Thyroid gland (tissue), 4 donors: ENCODE results near the gene HMCN2.

Source experiments
- POLR2A ChIP-seq, 2 donors: fragments of 450-650 bp; IDR thresholded peaks; one replicate each; pipeline ENCODE4 v1.6.1; 2017; ENCODE audit warnings: antibody characterized with exemption in 2 of 2, mild to moderate bottlenecking in 2 of 2, moderate library complexity in 1 of 2
- TF ChIP-seq, protein P1 (sequence below), 6 experiments: fragments of 200-600 bp in 3 of 6; fragments of 450-650 bp in 3 of 6; sonication (generic) in 3 of 6; IDR thresholded peaks; one replicate each; pipeline ENCODE4 v1.5.1; 2016 to 2019; ENCODE audit warnings: antibody characterized with exemption in 6 of 6, mild to moderate bottlenecking in 2 of 6, inconsistent platforms in 1 of 6, moderate library complexity in 1 of 6

DNA sequence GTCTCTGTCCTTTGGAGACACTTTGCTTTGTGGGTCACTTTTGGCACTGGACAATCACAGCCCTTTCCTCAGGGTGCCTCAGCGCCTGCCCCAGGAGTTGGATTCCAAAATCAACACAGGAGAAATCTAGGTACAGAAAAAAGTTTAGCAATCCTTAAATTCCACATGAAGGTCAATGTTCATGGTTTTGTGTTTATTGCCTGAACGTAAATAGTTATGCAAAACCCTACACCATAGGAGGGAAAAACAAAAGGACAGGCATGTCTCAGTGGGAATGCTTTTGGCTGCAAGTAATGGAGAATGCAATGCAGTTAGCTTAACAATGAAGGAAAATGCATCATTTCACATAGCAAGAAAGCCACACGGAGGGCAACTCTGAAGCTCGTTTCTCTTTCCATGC, 6.5 kb upstream of the HMCN2 start:
- TF ChIP-seq, protein P1, sequence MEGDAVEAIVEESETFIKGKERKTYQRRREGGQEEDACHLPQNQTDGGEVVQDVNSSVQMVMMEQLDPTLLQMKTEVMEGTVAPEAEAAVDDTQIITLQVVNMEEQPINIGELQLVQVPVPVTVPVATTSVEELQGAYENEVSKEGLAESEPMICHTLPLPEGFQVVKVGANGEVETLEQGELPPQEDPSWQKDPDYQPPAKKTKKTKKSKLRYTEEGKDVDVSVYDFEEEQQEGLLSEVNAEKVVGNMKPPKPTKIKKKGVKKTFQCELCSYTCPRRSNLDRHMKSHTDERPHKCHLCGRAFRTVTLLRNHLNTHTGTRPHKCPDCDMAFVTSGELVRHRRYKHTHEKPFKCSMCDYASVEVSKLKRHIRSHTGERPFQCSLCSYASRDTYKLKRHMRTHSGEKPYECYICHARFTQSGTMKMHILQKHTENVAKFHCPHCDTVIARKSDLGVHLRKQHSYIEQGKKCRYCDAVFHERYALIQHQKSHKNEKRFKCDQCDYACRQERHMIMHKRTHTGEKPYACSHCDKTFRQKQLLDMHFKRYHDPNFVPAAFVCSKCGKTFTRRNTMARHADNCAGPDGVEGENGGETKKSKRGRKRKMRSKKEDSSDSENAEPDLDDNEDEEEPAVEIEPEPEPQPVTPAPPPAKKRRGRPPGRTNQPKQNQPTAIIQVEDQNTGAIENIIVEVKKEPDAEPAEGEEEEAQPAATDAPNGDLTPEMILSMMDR (IDR thresholded peaks at IDR 0.05): no peak
- TF ChIP-seq POLR2A (IDR thresholded peaks at IDR 0.05): no peak
